ENCODE results near the gene GNAZ.

DNA sequence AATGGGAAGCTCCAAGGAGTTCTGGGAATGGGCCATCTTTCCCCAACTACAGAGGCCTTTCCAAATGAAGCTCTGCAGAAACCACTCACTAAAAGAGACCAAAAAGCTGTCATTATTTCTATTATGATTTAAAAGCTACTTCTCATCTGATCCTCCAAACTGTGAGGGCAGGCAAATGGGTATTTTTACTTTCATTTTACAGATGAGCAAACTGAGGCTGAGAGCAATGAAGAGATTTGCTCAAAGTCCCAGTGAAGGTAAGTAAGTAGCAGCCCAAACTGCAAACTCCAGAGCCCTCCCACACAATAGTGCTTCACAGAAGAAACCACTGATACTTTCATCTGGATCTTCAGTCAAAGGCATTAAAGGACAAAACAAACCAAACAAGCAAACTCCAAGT is 70.1 kb downstream of the GNAZ start:
- TF ChIP-seq, protein P1, sequence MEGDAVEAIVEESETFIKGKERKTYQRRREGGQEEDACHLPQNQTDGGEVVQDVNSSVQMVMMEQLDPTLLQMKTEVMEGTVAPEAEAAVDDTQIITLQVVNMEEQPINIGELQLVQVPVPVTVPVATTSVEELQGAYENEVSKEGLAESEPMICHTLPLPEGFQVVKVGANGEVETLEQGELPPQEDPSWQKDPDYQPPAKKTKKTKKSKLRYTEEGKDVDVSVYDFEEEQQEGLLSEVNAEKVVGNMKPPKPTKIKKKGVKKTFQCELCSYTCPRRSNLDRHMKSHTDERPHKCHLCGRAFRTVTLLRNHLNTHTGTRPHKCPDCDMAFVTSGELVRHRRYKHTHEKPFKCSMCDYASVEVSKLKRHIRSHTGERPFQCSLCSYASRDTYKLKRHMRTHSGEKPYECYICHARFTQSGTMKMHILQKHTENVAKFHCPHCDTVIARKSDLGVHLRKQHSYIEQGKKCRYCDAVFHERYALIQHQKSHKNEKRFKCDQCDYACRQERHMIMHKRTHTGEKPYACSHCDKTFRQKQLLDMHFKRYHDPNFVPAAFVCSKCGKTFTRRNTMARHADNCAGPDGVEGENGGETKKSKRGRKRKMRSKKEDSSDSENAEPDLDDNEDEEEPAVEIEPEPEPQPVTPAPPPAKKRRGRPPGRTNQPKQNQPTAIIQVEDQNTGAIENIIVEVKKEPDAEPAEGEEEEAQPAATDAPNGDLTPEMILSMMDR (IDR thresholded peaks at IDR 0.05), result no peak
- TF ChIP-seq POLR2A (IDR thresholded peaks at IDR 0.05), result no peak
